ENCODE measurements around the gene AMACR.

Gene AMACR

DNA sequence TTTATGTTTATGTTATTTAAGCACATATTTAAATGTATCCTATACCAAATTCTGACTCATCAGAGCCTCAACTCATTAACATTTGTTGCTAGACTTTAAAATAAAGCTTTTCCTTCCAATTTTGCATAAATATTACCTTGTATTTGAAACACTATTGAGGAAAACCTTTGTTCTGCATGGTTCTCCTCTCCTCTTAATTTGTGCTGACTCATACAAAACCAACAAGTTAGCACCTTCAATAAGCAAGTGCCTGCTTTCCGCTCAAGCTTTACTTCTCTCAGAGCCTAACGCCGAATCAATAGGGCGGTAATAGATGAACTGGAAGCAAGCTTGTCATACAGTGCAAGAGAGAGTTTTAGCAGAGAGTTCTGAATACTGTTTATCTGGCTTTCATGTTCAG lies 7.9 kb downstream of the AMACR start:
- H3K36me3 ChIP-seq (ENCODE audit: control insufficient read depth in 1 of 2, insufficient read depth in 2 of 2, low read length in 2 of 2), result peaks cover 8 to 36% of the 10 kb centered on the region in 2 donors
- no peak overlapping the region for H3K9ac ChIP-seq (ENCODE audit: low read depth in 1 of 2, low read length in 2 of 2)
- no peaks in the 10 kb centered on the region for H3K4me1 ChIP-seq (ENCODE audit: control insufficient read depth in 1 of 2, insufficient read depth in 2 of 2, low read length in 2 of 2)
- no peak overlapping the region for H3K27ac ChIP-seq (ENCODE audit: low read depth, low read length)
- H3K4me3 ChIP-seq (ENCODE audit: low read depth in 1 of 2, low read length in 2 of 2), result no peak overlapping the region
- no peaks in the 10 kb centered on the region for H3K27me3 ChIP-seq (ENCODE audit: control insufficient read depth in 1 of 2, insufficient read depth in 2 of 2, low read length in 2 of 2)
- no peaks in the 10 kb centered on the region for H3K9me3 ChIP-seq (ENCODE audit: control insufficient read depth in 1 of 2, low read length in 2 of 2)

GRCh38 chr5:33997331-33997983 lies 10.4 kb downstream of the AMACR start:
- Histone ChIP-seq H3K9me3 (ENCODE audit: control insufficient read depth in 1 of 2, low read length in 2 of 2) (no peaks in the 10 kb centered on the region), H3K9ac (ENCODE audit: low read depth in 1 of 2, low read length in 2 of 2) (no peak overlapping the region), H3K27ac (ENCODE audit: low read depth, low read length) (no peak overlapping the region), H3K36me3 (ENCODE audit: control insufficient read depth in 1 of 2, insufficient read depth in 2 of 2, low read length in 2 of 2) (peaks cover 3 to 24% of the 10 kb centered on the region in 2 donors), H3K27me3 (ENCODE audit: control insufficient read depth in 1 of 2, insufficient read depth in 2 of 2, low read length in 2 of 2) (no peaks in the 10 kb centered on the region), H3K4me3 (ENCODE audit: low read depth in 1 of 2, low read length in 2 of 2) (no peak overlapping the region), H3K4me1 (ENCODE audit: control insufficient read depth in 1 of 2, insufficient read depth in 2 of 2, low read length in 2 of 2) (no peaks in the 10 kb centered on the region)

GRCh38 chr5:33995865-33996264 lies 12.0 kb downstream of the AMACR start:
- no peaks in the 10 kb centered on the region for H3K27me3 ChIP-seq (ENCODE audit: control insufficient read depth in 1 of 2, insufficient read depth in 2 of 2, low read length in 2 of 2)
- H3K27ac ChIP-seq (ENCODE audit: low read depth, low read length), result no peak overlapping the region
- no peak overlapping the region for H3K4me3 ChIP-seq (ENCODE audit: low read depth in 1 of 2, low read length in 2 of 2)
- no peak overlapping the region for H3K9ac ChIP-seq (ENCODE audit: low read depth in 1 of 2, low read length in 2 of 2)
- peaks cover 3 to 12% of the 10 kb centered on the region in 2 donors for H3K36me3 ChIP-seq (ENCODE audit: control insufficient read depth in 1 of 2, insufficient read depth in 2 of 2, low read length in 2 of 2)
- no peaks in the 10 kb centered on the region for H3K9me3 ChIP-seq (ENCODE audit: control insufficient read depth in 1 of 2, low read length in 2 of 2)
- no peaks in the 10 kb centered on the region for H3K4me1 ChIP-seq (ENCODE audit: control insufficient read depth in 1 of 2, insufficient read depth in 2 of 2, low read length in 2 of 2)

GRCh38 chr5:33994845-33995244 lies 13.0 kb downstream of the AMACR start:
- peaks cover 3 to 16% of the 10 kb centered on the region in 2 donors for H3K36me3 ChIP-seq (ENCODE audit: control insufficient read depth in 1 of 2, insufficient read depth in 2 of 2, low read length in 2 of 2)
- H3K27me3 ChIP-seq (ENCODE audit: control insufficient read depth in 1 of 2, insufficient read depth in 2 of 2, low read length in 2 of 2), result no peaks in the 10 kb centered on the region
- H3K27ac ChIP-seq (ENCODE audit: low read depth, low read length), result no peak overlapping the region
- H3K9me3 ChIP-seq (ENCODE audit: control insufficient read depth in 1 of 2, low read length in 2 of 2), result no peaks in the 10 kb centered on the region
- H3K4me3 ChIP-seq (ENCODE audit: low read depth in 1 of 2, low read length in 2 of 2), result no peak overlapping the region
- H3K4me1 ChIP-seq (ENCODE audit: control insufficient read depth in 1 of 2, insufficient read depth in 2 of 2, low read length in 2 of 2), result no peaks in the 10 kb centered on the region
- no peak overlapping the region for H3K9ac ChIP-seq (ENCODE audit: low read depth in 1 of 2, low read length in 2 of 2)

GRCh38 chr5:33992864-33993263 lies 15.0 kb downstream of the AMACR start:
- no peaks in the 10 kb centered on the region for H3K4me1 ChIP-seq (ENCODE audit: control insufficient read depth in 1 of 2, insufficient read depth in 2 of 2, low read length in 2 of 2)
- H3K36me3 ChIP-seq (ENCODE audit: control insufficient read depth in 1 of 2, insufficient read depth in 2 of 2, low read length in 2 of 2), result peaks cover 19 to 24% of the 10 kb centered on the region in 2 donors
- H3K27ac ChIP-seq (ENCODE audit: low read depth, low read length), result no peak overlapping the region

DNA sequence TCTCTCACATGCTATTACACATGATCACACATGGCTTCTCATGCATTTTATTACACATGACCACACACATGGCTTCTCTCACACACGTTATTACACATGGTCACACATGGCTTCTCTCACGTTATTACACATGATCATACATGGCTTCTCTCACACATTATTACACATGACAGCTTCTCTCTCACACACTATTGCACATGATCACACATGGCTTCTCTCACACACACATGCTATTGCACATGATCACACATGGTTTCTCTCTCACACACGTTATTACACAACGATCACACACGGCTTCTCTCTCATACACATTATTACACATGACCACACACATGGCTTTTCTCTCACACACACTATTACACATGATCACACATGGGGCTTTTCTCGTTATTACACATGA lies 22.4 kb downstream of the AMACR start:
- Histone ChIP-seq H3K4me3 (ENCODE audit: low read depth in 1 of 2, low read length in 2 of 2) (no peak overlapping the region), H3K9ac (ENCODE audit: low read depth in 1 of 2, low read length in 2 of 2) (no peak overlapping the region), H3K4me1 (ENCODE audit: control insufficient read depth in 1 of 2, insufficient read depth in 2 of 2, low read length in 2 of 2) (peaks cover 0 to 7% of the 10 kb centered on the region in 2 donors)

More at GRCh38 chr5:33992864-33993263, 15.0 kb downstream of the AMACR start:
- Histone ChIP-seq H3K9me3 (ENCODE audit: control insufficient read depth in 1 of 2, low read length in 2 of 2) (no peaks in the 10 kb centered on the region), H3K4me3 (ENCODE audit: low read depth in 1 of 2, low read length in 2 of 2) (no peak overlapping the region), H3K27me3 (ENCODE audit: control insufficient read depth in 1 of 2, insufficient read depth in 2 of 2, low read length in 2 of 2) (no peaks in the 10 kb centered on the region), H3K9ac (ENCODE audit: low read depth in 1 of 2, low read length in 2 of 2) (no peak overlapping the region)

GRCh38 chr5:33984671-33985124 lies 23.2 kb downstream of the AMACR start, which contains the start of gene SLC45A2:
Gene SLC45A2 (minus strand): TSS chr5:33984693. CDS start chr5:33984583, 110 bp downstream.
- peaks cover 15 to 25% of the 10 kb centered on the region in 2 donors for H3K36me3 ChIP-seq (ENCODE audit: control insufficient read depth in 1 of 2, insufficient read depth in 2 of 2, low read length in 2 of 2)
- no peak within 1 kb of the TSS for H3K27ac ChIP-seq (ENCODE audit: low read depth, low read length)
- H3K9me3 ChIP-seq (ENCODE audit: control insufficient read depth in 1 of 2, low read length in 2 of 2), result peaks cover 0 to 5% of the 10 kb centered on the region in 2 donors
- H3K9ac ChIP-seq (ENCODE audit: low read depth in 1 of 2, low read length in 2 of 2), result no peak within 1 kb of the TSS
- peaks cover 0 to 7% of the 10 kb centered on the region in 2 donors for H3K4me1 ChIP-seq (ENCODE audit: control insufficient read depth in 1 of 2, insufficient read depth in 2 of 2, low read length in 2 of 2)
- H3K27me3 ChIP-seq (ENCODE audit: control insufficient read depth in 1 of 2, insufficient read depth in 2 of 2, low read length in 2 of 2), result no peaks in the 10 kb centered on the region
- no peak within 1 kb of the TSS for H3K4me3 ChIP-seq (ENCODE audit: low read depth in 1 of 2, low read length in 2 of 2)

More for the DNA sequence above, 22.4 kb downstream of the AMACR start:
- Histone ChIP-seq H3K9me3 (ENCODE audit: control insufficient read depth in 1 of 2, low read length in 2 of 2) (peaks cover 0 to 5% of the 10 kb centered on the region in 2 donors), H3K27me3 (ENCODE audit: control insufficient read depth in 1 of 2, insufficient read depth in 2 of 2, low read length in 2 of 2) (no peaks in the 10 kb centered on the region), H3K36me3 (ENCODE audit: control insufficient read depth in 1 of 2, insufficient read depth in 2 of 2, low read length in 2 of 2) (peaks cover 20 to 25% of the 10 kb centered on the region in 2 donors), H3K27ac (ENCODE audit: low read depth, low read length) (no peak overlapping the region)

DNA sequence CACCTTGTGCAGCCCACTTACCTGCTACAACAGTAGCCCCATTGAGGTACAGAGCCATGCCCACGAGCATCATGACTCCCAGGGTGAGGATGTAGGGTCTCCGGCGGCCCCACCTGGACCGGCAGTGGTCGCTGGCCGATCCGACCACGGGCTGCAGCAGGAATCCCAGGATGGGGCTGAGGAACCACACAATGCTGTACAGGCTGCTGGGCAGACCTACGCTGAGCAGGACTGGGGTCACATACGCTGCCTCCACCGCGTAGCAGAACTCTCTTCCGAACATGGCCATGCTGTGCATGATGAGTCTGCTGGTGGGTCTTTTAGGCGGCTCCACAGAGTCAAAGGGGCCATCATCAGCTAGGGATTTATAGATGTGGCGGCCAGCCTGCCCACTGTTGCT lies 23.7 kb downstream of the AMACR start:
- H3K27me3 ChIP-seq (ENCODE audit: control insufficient read depth in 1 of 2, insufficient read depth in 2 of 2, low read length in 2 of 2), result no peaks in the 10 kb centered on the region
- H3K4me1 ChIP-seq (ENCODE audit: control insufficient read depth in 1 of 2, insufficient read depth in 2 of 2, low read length in 2 of 2), result peaks cover 0 to 7% of the 10 kb centered on the region in 2 donors
- H3K9me3 ChIP-seq (ENCODE audit: control insufficient read depth in 1 of 2, low read length in 2 of 2), result peaks cover 0 to 5% of the 10 kb centered on the region in 2 donors
- no peak overlapping the region for H3K4me3 ChIP-seq (ENCODE audit: low read depth in 1 of 2, low read length in 2 of 2)
- no peak overlapping the region for H3K9ac ChIP-seq (ENCODE audit: low read depth in 1 of 2, low read length in 2 of 2)
- no peak overlapping the region for H3K27ac ChIP-seq (ENCODE audit: low read depth, low read length)
- H3K36me3 ChIP-seq (ENCODE audit: control insufficient read depth in 1 of 2, insufficient read depth in 2 of 2, low read length in 2 of 2), result peaks cover 13 to 22% of the 10 kb centered on the region in 2 donors

DNA sequence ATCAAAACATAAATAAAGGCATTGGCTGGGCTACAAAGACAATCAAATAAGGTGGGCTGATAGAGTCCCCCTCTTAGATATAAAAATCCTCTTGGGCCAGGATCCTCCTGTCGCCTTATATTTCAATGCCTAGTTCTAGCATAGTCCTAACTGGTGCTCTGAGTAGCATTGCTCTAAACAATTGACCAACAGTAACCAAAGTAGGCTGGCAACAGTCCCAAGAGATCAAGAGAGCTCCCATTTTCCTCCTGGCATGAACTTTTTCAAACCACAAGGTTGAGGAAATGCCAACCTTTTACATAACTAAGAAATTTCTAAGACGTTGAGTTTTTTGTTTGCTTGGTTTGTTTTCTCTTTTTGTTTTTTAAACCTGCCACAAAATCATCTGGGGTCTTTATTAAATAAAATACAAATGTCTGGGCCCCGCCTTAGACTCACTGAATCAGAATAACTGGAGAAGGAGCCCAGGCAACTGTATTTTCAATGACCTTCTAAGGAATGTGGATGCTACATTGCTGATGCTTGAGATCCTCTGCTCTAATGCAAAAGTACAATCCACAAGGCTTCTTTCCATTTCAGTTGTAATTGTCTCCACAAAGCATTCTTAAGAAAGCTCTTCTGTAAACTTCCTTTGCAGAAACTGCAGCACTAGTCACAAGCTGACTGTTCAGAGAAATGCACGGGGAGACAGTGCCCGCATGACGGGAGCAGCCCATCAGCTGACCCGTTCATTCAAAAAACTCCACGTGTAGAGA lies 26.3 kb downstream of the AMACR start:
- Histone ChIP-seq H3K4me1 (ENCODE audit: control insufficient read depth in 1 of 2, insufficient read depth in 2 of 2, low read length in 2 of 2) (peaks cover 0 to 7% of the 10 kb centered on the region in 2 donors), H3K27me3 (ENCODE audit: control insufficient read depth in 1 of 2, insufficient read depth in 2 of 2, low read length in 2 of 2) (no peaks in the 10 kb centered on the region), H3K4me3 (ENCODE audit: low read depth in 1 of 2, low read length in 2 of 2) (no peak overlapping the region), H3K9me3 (ENCODE audit: control insufficient read depth in 1 of 2, low read length in 2 of 2) (peaks cover 0 to 5% of the 10 kb centered on the region in 2 donors), H3K36me3 (ENCODE audit: control insufficient read depth in 1 of 2, insufficient read depth in 2 of 2, low read length in 2 of 2) (peaks cover 0 to 3% of the 10 kb centered on the region in 2 donors), H3K9ac (ENCODE audit: low read depth in 1 of 2, low read length in 2 of 2) (no peak overlapping the region), H3K27ac (ENCODE audit: low read depth, low read length) (no peak overlapping the region)

GRCh38 chr5:33980030-33980429 lies 27.8 kb downstream of the AMACR start:
- no peak overlapping the region for H3K27ac ChIP-seq (ENCODE audit: low read depth, low read length)
- H3K27me3 ChIP-seq (ENCODE audit: control insufficient read depth in 1 of 2, insufficient read depth in 2 of 2, low read length in 2 of 2), result no peaks in the 10 kb centered on the region
- no peaks in the 10 kb centered on the region for H3K36me3 ChIP-seq (ENCODE audit: control insufficient read depth in 1 of 2, insufficient read depth in 2 of 2, low read length in 2 of 2)
- H3K4me1 ChIP-seq (ENCODE audit: control insufficient read depth in 1 of 2, insufficient read depth in 2 of 2, low read length in 2 of 2), result peaks cover 0 to 7% of the 10 kb centered on the region in 2 donors
- H3K9ac ChIP-seq (ENCODE audit: low read depth in 1 of 2, low read length in 2 of 2), result no peak overlapping the region
- H3K9me3 ChIP-seq (ENCODE audit: control insufficient read depth in 1 of 2, low read length in 2 of 2), result peaks cover 0 to under 1% of the 10 kb centered on the region in 2 donors
- no peak overlapping the region for H3K4me3 ChIP-seq (ENCODE audit: low read depth in 1 of 2, low read length in 2 of 2)
